Hepatocyte (in vitro differentiated cells): Measurements from ENCODE around the gene POTEH. TPM values are rescaled to one million over a fixed set of nuclear protein-coding genes. Genes with fewer than 3 reads are reported as not detected.
"Not testable (repeated sequence)": the region's sequence is repeated elsewhere in the genome, so short reads cannot be mapped to it uniquely, and the experiment has no call there.

Experiments used
- DNase-seq: peaks from one replicate; pipeline ENCODE4 v3.0.0-alpha.2; 2016; ENCODE audit warnings: low spot score
- H2AFZ ChIP-seq: fragments of 200-600 bp; sonication (generic); 2 replicates; pipeline ENCODE4 v1.6.0; 2016; ENCODE audit warnings: antibody characterized with exemption, mild to moderate bottlenecking
- H3K27ac ChIP-seq: fragments of 200-600 bp; sonication (generic); 2 replicates; pipeline ENCODE4 v1.5.1; 2016; ENCODE audit warnings: mild to moderate bottlenecking
- H3K27me3 ChIP-seq: fragments of 200-600 bp; sonication (generic); 2 replicates; pipeline ENCODE4 v1.6.1; 2016
- H3K36me3 ChIP-seq: fragments of 200-600 bp; sonication (generic); replicated peaks from 2 replicates; pipeline ENCODE4 v1.5.1; 2016; ENCODE audit warnings: low read depth; ENCODE audit not compliant: insufficient read depth
- H3K4me1 ChIP-seq: fragments of 200-600 bp; sonication (generic); 2 replicates; pipeline ENCODE4 v1.5.1; 2016; ENCODE audit warnings: mild to moderate bottlenecking, moderate library complexity; ENCODE audit not compliant: insufficient read depth
- H3K4me2 ChIP-seq: fragments of 200-600 bp; sonication (generic); 2 replicates; pipeline ENCODE4 v1.6.0; 2016
- H3K4me3 ChIP-seq: fragments of 200-600 bp; sonication (generic); 2 replicates; pipeline ENCODE4 v1.5.1; 2016; ENCODE audit warnings: mild to moderate bottlenecking
- H3K79me2 ChIP-seq: fragments of 200-600 bp; sonication (generic); 2 replicates; pipeline ENCODE4 v1.6.0; 2017; ENCODE audit warnings: mild to moderate bottlenecking
- H3K9me2 ChIP-seq: fragments of 200-600 bp; sonication (generic); replicated peaks from 2 replicates; pipeline ENCODE4 v1.6.0; 2017; ENCODE audit warnings: mild to moderate bottlenecking; ENCODE audit not compliant: insufficient read depth
- H3K9me3 ChIP-seq: fragments of 200-600 bp; sonication (generic); 2 replicates; pipeline ENCODE4 v1.5.1; 2016; ENCODE audit warnings: low read depth, mild to moderate bottlenecking
- H4K20me1 ChIP-seq: fragments of 200-600 bp; sonication (generic); 2 replicates; pipeline ENCODE4 v1.6.0; 2016; ENCODE audit warnings: mild to moderate bottlenecking; ENCODE audit not compliant: insufficient read depth, poor library complexity, severe bottlenecking
- WGBS: methylation state at CpG from one replicate; pipeline ENCODE4 v1.1.6; 2016; ENCODE audit warnings: low lambda C conversion rate; ENCODE audit errors: missing lambda C conversion rate; 5-methylcytosine and 5-hydroxymethylcytosine counted together
- polyA plus RNA-seq: library from polyadenylated mRNA; unstranded; fragments of >200 nt; fragmentation: Nextera tagmentation; extraction: Ambion mirVana; gene quantifications from 2 replicates; pipeline ENCODE4 v1.2.1, GENCODE V29; 2016
- total RNA-seq: library from RNA; depleted of rRNA; stranded (reverse); fragments of >200 nt; gene quantifications from 2 replicates; pipeline ENCODE4 v1.2.3, GENCODE V29; 2014

The POTEH gene
- total RNA-seq (not detected in 2 replicates), polyA plus RNA-seq (not detected in 2 replicates)

- not testable (repeated sequence) for H3K9me2 ChIP-seq, H4K20me1 ChIP-seq, H3K36me3 ChIP-seq, H3K9me3 ChIP-seq, H3K27me3 ChIP-seq, H3K4me3 ChIP-seq, H3K79me2 ChIP-seq, H3K27ac ChIP-seq, H3K4me2 ChIP-seq, H2AFZ ChIP-seq, H3K4me1 ChIP-seq, DNase-seq
- 100% methylated on average over 1 of the region's 11 CpGs for WGBS
Measured at GRCh38 chr22:15689749-15690125, at the start of gene POTEH. TSS of gene POTEH (plus strand) at chr22:15690026. CDS start at chr22:15690078, 52 bp downstream.

- H3K27me3 ChIP-seq = not testable (repeated sequence)
Measured at GRCh38 chr22:15642288-15642861, 47.5 kb upstream of the POTEH start.

GRCh38 chr22:15651954-15652353 is 37.9 kb upstream of the POTEH start:
- not testable (repeated sequence) for H3K27me3 ChIP-seq, H3K79me2 ChIP-seq, H4K20me1 ChIP-seq, H3K4me1 ChIP-seq, H3K9me2 ChIP-seq, H3K4me2 ChIP-seq, H3K36me3 ChIP-seq, DNase-seq, H3K4me3 ChIP-seq, H3K27ac ChIP-seq, H2AFZ ChIP-seq, H3K9me3 ChIP-seq
- WGBS = 25% methylated on average over 5 of the region's 7 CpGs

More at GRCh38 chr22:15642288-15642861, 47.5 kb upstream of the POTEH start:
- H3K9me2 ChIP-seq, H3K27ac ChIP-seq, H3K79me2 ChIP-seq, H4K20me1 ChIP-seq, H3K9me3 ChIP-seq, H3K36me3 ChIP-seq, DNase-seq, H3K4me1 ChIP-seq, H3K4me3 ChIP-seq, H3K4me2 ChIP-seq, H2AFZ ChIP-seq: not testable (repeated sequence)
- WGBS = 84% methylated on average over 7 of the region's 19 CpGs

- not testable (repeated sequence) for H3K4me1 ChIP-seq, H3K36me3 ChIP-seq, H3K79me2 ChIP-seq, DNase-seq, H3K27ac ChIP-seq, H3K4me2 ChIP-seq, H3K9me3 ChIP-seq, H3K4me3 ChIP-seq, H2AFZ ChIP-seq, H3K27me3 ChIP-seq, H3K9me2 ChIP-seq, H4K20me1 ChIP-seq
- 61% methylated on average over 1 of the region's 6 CpGs for WGBS
Measured at GRCh38 chr22:15652738-15653137, 37.1 kb upstream of the POTEH start.

- H2AFZ ChIP-seq, H3K27me3 ChIP-seq, DNase-seq, H3K4me2 ChIP-seq, H3K79me2 ChIP-seq, H4K20me1 ChIP-seq, H3K4me1 ChIP-seq, H3K27ac ChIP-seq, H3K9me2 ChIP-seq, H3K4me3 ChIP-seq, H3K9me3 ChIP-seq, H3K36me3 ChIP-seq: not testable (repeated sequence)
- 54% methylated on average over 2 of the region's 2 CpGs for WGBS
Measured at GRCh38 chr22:15653241-15653640, 36.6 kb upstream of the POTEH start.

GRCh38 chr22:15661102-15661501 is 28.7 kb upstream of the POTEH start:
- not testable (repeated sequence) for H3K9me2 ChIP-seq, H3K9me3 ChIP-seq, H3K27me3 ChIP-seq, DNase-seq, H3K4me3 ChIP-seq, H3K79me2 ChIP-seq, H3K27ac ChIP-seq, H3K36me3 ChIP-seq, H2AFZ ChIP-seq, H3K4me1 ChIP-seq, H3K4me2 ChIP-seq, H4K20me1 ChIP-seq
- WGBS = no CpG with 5 or more reads among the region's 2 CpGs

GRCh38 chr22:15664682-15665081 is 25.1 kb upstream of the POTEH start:
- 88% methylated on average over 2 of the region's 3 CpGs for WGBS
- not testable (repeated sequence) for H3K9me2 ChIP-seq, H2AFZ ChIP-seq, H3K9me3 ChIP-seq, H3K4me2 ChIP-seq, H3K4me1 ChIP-seq, H4K20me1 ChIP-seq, H3K79me2 ChIP-seq, H3K27ac ChIP-seq, H3K27me3 ChIP-seq, H3K36me3 ChIP-seq, DNase-seq, H3K4me3 ChIP-seq

- not testable (repeated sequence) for H2AFZ ChIP-seq, H3K79me2 ChIP-seq
Measured at GRCh38 chr22:15665478-15665877, 24.3 kb upstream of the POTEH start.

GRCh38 chr22:15669430-15669829 is 20.4 kb upstream of the POTEH start:
- H4K20me1 ChIP-seq, H3K4me2 ChIP-seq, H3K9me3 ChIP-seq, H2AFZ ChIP-seq, H3K4me3 ChIP-seq, DNase-seq, H3K27me3 ChIP-seq, H3K9me2 ChIP-seq, H3K36me3 ChIP-seq, H3K4me1 ChIP-seq, H3K27ac ChIP-seq, H3K79me2 ChIP-seq: not testable (repeated sequence)
- WGBS = 79% methylated on average over 9 of the region's 12 CpGs

More at GRCh38 chr22:15665478-15665877, 24.3 kb upstream of the POTEH start:
- not testable (repeated sequence) for H3K9me2 ChIP-seq, DNase-seq, H3K4me1 ChIP-seq, H3K36me3 ChIP-seq, H3K27me3 ChIP-seq, H3K27ac ChIP-seq, H3K4me2 ChIP-seq, H3K9me3 ChIP-seq, H3K4me3 ChIP-seq, H4K20me1 ChIP-seq
- 46% methylated on average over 5 of the region's 5 CpGs for WGBS
